Suprapubic skin (tissue), 4 donors: ENCODE data around the gene SPRED3.

Experiments used
- POLR2A ChIP-seq, 2 donors: fragments of 450-650 bp; IDR thresholded peaks; one replicate each; pipeline ENCODE4 v1.6.1; 2017; ENCODE audit warnings: antibody characterized with exemption in 2 of 2, mild to moderate bottlenecking in 2 of 2, moderate library complexity in 2 of 2
- POLR2AphosphoS5 ChIP-seq, 3 donors: sonication (generic); formaldehyde crosslinking; IDR thresholded peaks; one replicate each; pipeline ENCODE4 v1.6.1; 2017; ENCODE audit warnings: antibody characterized with exemption in 3 of 3
- TF ChIP-seq, protein P1 (sequence below), 2 donors: fragments of 200-600 bp in 1 of 2; fragments of 450-650 bp in 1 of 2; sonication (generic) in 1 of 2; IDR thresholded peaks; one replicate each; pipeline ENCODE4 v1.5.1; 2016 to 2019; ENCODE audit warnings: antibody characterized with exemption in 2 of 2, mild to moderate bottlenecking in 1 of 2, moderate library complexity in 1 of 2

DNA sequence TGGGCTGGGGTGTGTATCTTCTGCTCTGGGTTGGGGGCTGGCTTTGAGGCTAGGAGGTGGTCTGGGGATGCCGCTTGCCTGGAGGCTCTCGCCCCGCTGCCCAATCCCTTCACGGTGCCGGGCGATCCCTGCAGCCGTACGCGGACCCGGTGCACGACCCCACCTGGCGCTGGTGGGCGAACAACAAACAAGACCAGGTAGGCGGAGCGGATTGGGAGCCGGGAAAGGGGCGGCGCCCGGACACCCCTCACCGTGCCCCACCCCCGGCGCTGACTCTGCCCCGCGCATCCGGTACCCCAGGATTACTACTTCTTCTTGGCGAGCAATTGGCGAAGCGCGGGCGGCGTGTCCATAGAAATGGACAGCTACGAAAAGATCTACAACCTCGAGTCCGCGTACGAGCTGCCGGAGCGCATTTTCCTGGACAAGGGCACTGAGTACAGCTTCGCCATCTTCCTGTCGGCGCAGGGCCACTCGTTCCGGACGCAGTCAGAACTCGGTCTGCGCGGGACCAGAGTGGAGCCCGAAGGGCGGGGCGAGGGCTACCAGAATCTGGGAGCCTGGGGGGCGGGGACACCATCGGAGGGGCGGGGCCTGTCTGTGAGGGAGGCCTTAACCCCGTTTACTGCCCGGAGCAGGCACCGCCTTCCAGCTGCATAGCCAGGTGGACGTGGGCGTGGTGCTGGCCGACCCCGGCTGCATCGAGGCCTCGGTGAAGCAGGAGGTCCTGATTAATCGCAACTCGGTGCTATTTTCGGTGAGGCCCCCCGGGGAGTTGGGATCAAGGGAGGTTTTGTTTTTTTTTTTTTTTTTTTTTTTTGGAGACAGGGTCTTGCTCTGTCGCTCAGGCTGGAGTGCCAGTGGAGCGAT lies 26.2 kb upstream of the SPRED3 start:
- TF ChIP-seq POLR2A (IDR thresholded peaks at IDR 0.05) (no peak), POLR2AphosphoS5 (IDR thresholded peaks at IDR 0.05) (no peak)
- TF ChIP-seq, protein P1, sequence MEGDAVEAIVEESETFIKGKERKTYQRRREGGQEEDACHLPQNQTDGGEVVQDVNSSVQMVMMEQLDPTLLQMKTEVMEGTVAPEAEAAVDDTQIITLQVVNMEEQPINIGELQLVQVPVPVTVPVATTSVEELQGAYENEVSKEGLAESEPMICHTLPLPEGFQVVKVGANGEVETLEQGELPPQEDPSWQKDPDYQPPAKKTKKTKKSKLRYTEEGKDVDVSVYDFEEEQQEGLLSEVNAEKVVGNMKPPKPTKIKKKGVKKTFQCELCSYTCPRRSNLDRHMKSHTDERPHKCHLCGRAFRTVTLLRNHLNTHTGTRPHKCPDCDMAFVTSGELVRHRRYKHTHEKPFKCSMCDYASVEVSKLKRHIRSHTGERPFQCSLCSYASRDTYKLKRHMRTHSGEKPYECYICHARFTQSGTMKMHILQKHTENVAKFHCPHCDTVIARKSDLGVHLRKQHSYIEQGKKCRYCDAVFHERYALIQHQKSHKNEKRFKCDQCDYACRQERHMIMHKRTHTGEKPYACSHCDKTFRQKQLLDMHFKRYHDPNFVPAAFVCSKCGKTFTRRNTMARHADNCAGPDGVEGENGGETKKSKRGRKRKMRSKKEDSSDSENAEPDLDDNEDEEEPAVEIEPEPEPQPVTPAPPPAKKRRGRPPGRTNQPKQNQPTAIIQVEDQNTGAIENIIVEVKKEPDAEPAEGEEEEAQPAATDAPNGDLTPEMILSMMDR (IDR thresholded peaks at IDR 0.05) = no peak
